ENCODE measurements around the gene CACNB4. TPM values are rescaled to one million over a fixed set of nuclear protein-coding genes. Genes with fewer than 3 reads are reported as not detected.

Gene CACNB4
- total and polyA plus RNA-seq, 2 of the 4 experiments (the other 2 are of a cell fraction) = 0.12 to 0.36 TPM

DNA sequence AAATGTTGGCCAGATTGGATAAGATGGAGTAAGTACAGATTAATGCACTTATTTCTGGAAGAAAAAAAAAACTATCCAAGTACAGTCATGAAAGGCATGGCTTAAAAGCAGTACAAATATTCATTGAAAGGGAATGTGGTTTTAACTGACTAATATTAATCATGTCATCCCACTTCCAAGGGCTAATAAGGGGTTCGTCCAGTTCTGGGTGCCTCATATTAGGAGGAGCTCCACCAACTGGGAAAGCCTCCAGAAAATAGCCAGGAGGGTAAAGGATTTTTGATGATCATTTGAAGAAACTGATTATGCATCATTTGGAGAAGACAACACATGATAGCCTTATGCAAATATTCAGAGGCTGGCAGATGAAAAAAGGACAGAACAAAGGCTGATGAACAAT lies 155.4 kb downstream of the CACNB4 start:
- Histone ChIP-seq H3K9me1 (ENCODE audit: insufficient read depth, low read length) (no peaks in the 10 kb centered on the region), H2AK5ac (ENCODE audit: low read depth, low read length) (no peak overlapping the region), H3K56ac (ENCODE audit: extremely low read depth, insufficient read depth, low read length) (no peak overlapping the region), H2AFZ (replicated peaks; ENCODE audit: low read length, poor library complexity) (no peak overlapping the region), H3K14ac (replicated peaks; ENCODE audit: low read depth, low read length) (no peak overlapping the region), H3K23ac (ENCODE audit: low read depth, low read length) (no peak overlapping the region), H3K18ac (ENCODE audit: low read depth, low read length) (no peak overlapping the region), H3K9me3 (ENCODE audit: control insufficient read depth, insufficient read depth, low read length) (no peaks in the 10 kb centered on the region), H2BK5ac (ENCODE audit: low read depth, low read length, poor library complexity, severe bottlenecking) (no peak overlapping the region), H2BK20ac (ENCODE audit: low read depth, low read length) (no peak overlapping the region), H3K4me1 (ENCODE audit: control insufficient read depth, insufficient read depth, low read length) (no peaks in the 10 kb centered on the region), H2AK9ac (replicated peaks; ENCODE audit: low read depth, low read length, poor library complexity) (no peak overlapping the region), H4K20me1 (ENCODE audit: insufficient read depth, low read length) (no peaks in the 10 kb centered on the region), H3K36me3 (ENCODE audit: control insufficient read depth, insufficient read depth, low read length) (no peaks in the 10 kb centered on the region), H3K9ac (ENCODE audit: low read depth, low read length) (no peak overlapping the region), H3K79me1 (ENCODE audit: low read depth in 1 of 2, low read length in 2 of 2) (no peaks in the 10 kb centered on the region), H3K4me3 (ENCODE audit: insufficient read depth, low read depth, low read length) (no peak overlapping the region), H4K91ac (ENCODE audit: insufficient read depth, low read depth, low read length) (no peak overlapping the region), H3K4me2 (ENCODE audit: low read depth, low read length) (no peak overlapping the region), H4K8ac (ENCODE audit: low read depth in 2 of 2, low read length in 2 of 2) (no peak overlapping the region), H3K4ac (ENCODE audit: low read depth, low read length) (no peak overlapping the region), H2BK120ac (ENCODE audit: low read depth, low read length) (no peak overlapping the region), H2BK15ac (ENCODE audit: low read depth, low read length) (no peak overlapping the region), H4K5ac (ENCODE audit: low read depth, low read length) (no peak overlapping the region), H3K27me3 (ENCODE audit: control insufficient read depth, insufficient read depth, low read length) (no peaks in the 10 kb centered on the region), H3K27ac (ENCODE audit: insufficient read depth, low read length) (no peak overlapping the region)
- DNase-seq (no peak), ATAC-seq (ENCODE audit: low read depth) (no peak)
- no TSS peak for BruUV-seq (replicated peaks)
- no CpG with 5 or more reads among the region's 1 CpG for WGBS, 2 experiments (ENCODE audit: extremely low coverage in 2 of 2, insufficient read length in 1 of 2)
- dilution Hi-C loops (cut with HindIII; ENCODE audit: low sequenced_read_pairs, unreplicated experiment) = no loop called here
- ChIA-PET CTCF (no interaction called here), POLR2A (ENCODE audit: unreplicated experiment) (no interaction called here)
- in situ Hi-C loops (cut with MboI; ENCODE audit: low sequenced_read_pairs) = no loop called here
- TF ChIP-seq FOS (IDR thresholded peaks at IDR 0.05; ENCODE audit: low read depth, low read length) (no peak), CHD1 (IDR thresholded peaks at IDR 0.05; ENCODE audit: low read depth, low read length) (no peak), CEBPB (IDR thresholded peaks at IDR 0.05; ENCODE audit: low read depth, low read length) (no peak), MAFK (IDR thresholded peaks at IDR 0.05; ENCODE audit: low read depth, low read length) (no peak), RFX5 (IDR thresholded peaks at IDR 0.05; ENCODE audit: low read depth, low read length) (no peak), USF2 (IDR thresholded peaks at IDR 0.05; ENCODE audit: low read depth, low read length) (no peak), BHLHE40 (IDR thresholded peaks at IDR 0.05; ENCODE audit: low read depth, low read length) (no peak), MXI1 (IDR thresholded peaks at IDR 0.05; ENCODE audit: borderline replicate concordance, low read depth, low read length) (no peak), NFE2L2 (IDR thresholded peaks at IDR 0.05; ENCODE audit: low read depth, low read length) (no peak), SMC3 (IDR thresholded peaks at IDR 0.05; ENCODE audit: low read depth, low read length) (no peak), RCOR1 (IDR thresholded peaks at IDR 0.05; ENCODE audit: insufficient replicate concordance, low read length) (no peak), CTCF (conservative IDR thresholded peaks at IDR 0.05; ENCODE audit: low read depth, low read length) (no peak), MAZ (IDR thresholded peaks at IDR 0.05; ENCODE audit: borderline replicate concordance, low read depth, low read length) (no peak), RAD21 (IDR thresholded peaks at IDR 0.05; ENCODE audit: low read length) (no peak), POLR2A (IDR thresholded peaks at IDR 0.05; ENCODE audit: low read depth, low read length) (no peak)
- TF ChIP-seq, protein P1, sequence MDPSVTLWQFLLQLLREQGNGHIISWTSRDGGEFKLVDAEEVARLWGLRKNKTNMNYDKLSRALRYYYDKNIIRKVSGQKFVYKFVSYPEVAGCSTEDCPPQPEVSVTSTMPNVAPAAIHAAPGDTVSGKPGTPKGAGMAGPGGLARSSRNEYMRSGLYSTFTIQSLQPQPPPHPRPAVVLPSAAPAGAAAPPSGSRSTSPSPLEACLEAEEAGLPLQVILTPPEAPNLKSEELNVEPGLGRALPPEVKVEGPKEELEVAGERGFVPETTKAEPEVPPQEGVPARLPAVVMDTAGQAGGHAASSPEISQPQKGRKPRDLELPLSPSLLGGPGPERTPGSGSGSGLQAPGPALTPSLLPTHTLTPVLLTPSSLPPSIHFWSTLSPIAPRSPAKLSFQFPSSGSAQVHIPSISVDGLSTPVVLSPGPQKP (IDR thresholded peaks at IDR 0.05; ENCODE audit: borderline replicate concordance, low read depth, low read length) = no peak
- intact Hi-C loops (cut with micrococcal nuclease) = no loop called here
